Measurements from ENCODE around the gene CD300C.
"Not testable (repeated sequence)": the region's sequence is repeated elsewhere in the genome, so short reads cannot be mapped to it uniquely, and the experiment has no call there.

Gene CD300C

GRCh38 chr17:74545843-74546230, at the start of gene CD300C:
CD300C (minus strand) TSS chr17:74546115; CDS start chr17:74545782, 333 bp downstream.
- no peak for DNase-seq (ENCODE audit: low read depth)

DNA sequence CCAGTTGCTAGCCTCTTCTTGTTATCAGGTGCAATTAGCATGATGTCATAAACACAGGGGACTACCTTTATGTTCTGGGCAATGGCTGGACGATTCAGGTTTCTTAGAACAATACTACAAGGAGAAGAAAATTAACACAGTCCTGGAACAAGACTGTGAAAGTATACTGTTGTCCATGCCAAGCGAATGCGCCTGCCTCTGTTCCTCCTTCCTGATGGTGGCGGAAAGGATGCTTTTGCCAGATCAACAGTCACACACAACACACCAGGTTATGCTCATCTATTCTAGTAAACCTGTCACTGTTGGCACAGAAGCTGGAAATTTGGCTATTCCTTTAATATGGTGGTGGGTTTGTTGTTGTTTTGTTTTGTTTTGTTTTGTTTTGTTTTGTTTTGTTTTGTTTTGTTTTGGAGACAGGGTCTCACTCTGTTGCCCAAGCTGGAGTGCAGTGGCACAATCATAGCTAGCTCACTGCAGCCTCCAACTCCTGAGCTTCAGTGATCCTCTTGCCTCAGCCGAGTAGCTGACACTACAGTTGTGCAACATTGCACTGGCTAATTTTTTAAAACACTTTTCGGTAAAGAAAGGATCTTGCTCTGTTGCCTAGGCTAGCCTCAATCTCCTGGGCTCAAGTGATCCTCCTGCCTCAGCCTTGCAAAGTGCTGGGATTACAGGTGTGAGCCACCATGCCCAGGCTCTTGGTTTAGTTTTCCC, 49.3 kb upstream of the CD300C start:
- DNase-seq (ENCODE audit: low read depth), result no peak

DNA sequence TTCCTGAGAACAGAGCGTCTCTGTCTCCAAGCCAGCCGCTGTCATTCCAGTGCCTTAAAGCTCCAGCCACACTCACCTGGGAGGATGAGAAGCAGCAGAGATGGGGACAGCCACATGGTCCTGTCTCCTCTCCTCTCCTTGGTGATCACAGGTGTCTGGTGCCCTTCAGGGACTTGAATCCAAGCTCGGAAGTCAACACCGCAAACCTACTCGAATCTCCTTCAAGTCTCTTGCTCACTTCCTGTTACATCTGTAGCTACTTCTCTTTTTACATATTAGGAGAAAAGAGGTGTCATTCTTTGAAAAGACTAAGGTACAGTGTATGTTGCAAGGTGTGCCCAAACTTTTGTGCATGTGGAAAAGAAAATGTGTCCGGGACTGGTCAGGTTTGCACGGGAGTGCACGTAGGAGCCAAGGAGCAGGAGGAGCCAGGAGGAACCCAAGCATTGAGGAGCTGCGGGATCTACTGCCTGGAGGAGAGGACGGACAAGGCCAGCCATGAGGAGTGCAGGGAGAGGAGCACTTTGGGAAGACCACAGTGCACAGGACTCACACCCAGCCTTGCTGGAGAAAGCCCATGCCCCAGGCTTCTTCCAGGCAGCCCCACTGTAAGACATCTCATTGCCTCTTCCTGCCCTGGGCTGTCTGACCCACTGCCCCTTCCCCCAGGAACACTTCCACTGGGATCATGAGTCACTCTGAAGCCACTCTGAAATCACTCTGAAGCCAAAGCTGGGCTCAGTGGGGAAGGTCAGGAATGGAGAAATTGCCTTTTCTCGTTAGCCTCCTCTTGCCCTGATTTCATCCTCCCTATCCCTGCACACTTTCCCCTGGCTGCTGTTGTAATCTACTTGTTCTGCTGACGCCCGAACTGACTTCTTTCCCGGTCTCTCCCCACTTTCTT, 46.4 kb upstream of the CD300C start, which contains the start of gene CD300LD:
Gene CD300LD (minus strand): TSS at position 197 of the 904 bp plus-strand sequence. CDS start 81 bp downstream, at position 116.
- no peak for DNase-seq (ENCODE audit: low read depth)

DNA sequence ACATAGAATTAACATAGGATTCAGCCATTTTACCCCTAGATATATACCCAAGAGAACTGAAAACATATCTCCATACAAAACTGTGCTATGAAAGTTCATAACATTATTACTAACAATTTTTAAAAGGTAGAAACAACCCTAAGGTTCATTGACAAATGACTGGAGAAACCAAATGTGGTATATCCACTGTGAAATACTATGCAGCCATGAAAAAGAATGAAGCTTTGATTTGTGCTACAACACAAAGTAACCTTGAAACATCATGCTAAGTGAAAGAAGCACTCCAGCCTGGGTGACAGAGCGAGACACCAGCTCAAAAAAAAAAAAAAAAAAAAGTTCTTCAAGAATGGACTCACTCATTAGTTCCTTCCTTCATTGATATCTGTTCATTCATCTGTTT, 45.6 kb upstream of the CD300C start:
- DNase-seq (ENCODE audit: low read depth), result no peak

DNA sequence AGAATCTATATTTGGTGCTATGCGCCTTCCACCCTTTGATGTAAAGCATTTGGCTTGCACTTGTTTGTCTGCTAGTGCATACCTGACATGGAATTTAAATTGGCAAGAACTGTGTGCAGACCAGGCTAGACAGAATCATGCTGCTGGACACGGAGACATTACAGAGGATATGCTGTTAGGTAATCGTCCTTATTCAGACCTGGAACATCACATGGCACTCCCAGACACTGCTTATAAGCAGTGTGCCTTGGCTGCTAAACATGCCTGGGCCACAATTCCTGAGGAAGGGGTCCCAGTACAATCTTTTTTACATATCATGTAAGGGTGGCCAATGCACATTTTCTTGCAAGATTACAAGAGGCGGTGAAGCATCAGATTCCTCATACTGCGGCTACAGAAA, 39.8 kb upstream of the CD300C start:
- DNase-seq (ENCODE audit: low read depth), result no peak

GRCh38 chr17:74584292-74585060, 38.6 kb upstream of the CD300C start:
- no peak for DNase-seq (ENCODE audit: low read depth)

- DNase-seq (ENCODE audit: low read depth), result no peak
Observed at GRCh38 chr17:74582633-74583032, 36.7 kb upstream of the CD300C start.

- DNase-seq (ENCODE audit: low read depth), result no peak
Observed at GRCh38 chr17:74579900-74580299, 34.0 kb upstream of the CD300C start.

- no peak for DNase-seq (ENCODE audit: low read depth)
Observed at GRCh38 chr17:74578979-74579378, 33.1 kb upstream of the CD300C start.

GRCh38 chr17:74574489-74575142, 28.7 kb upstream of the CD300C start:
- DNase-seq (ENCODE audit: low read depth), result no peak

DNA sequence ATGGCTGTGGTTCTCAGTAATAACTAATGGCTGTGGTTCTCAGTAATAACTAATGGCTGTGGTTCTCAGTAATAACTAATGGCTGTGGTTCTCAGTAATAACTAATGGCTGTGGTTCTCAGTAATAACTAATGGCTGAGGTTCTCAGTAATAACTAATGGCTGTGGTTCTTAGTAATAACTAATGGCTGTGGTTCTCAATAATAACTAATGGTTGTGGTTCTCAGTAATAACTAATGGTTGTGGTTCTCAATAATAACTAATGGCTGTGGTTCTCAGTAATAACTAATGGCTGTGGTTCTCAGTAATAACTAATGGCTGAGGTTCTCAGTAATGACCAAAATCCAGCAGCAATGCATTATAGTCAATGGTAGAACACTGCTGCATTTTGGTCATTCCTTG, 27.7 kb upstream of the CD300C start:
- not testable (repeated sequence) for DNase-seq (ENCODE audit: low read depth)

GRCh38 chr17:74573169-74573568, 27.3 kb upstream of the CD300C start:
- no peak for DNase-seq (ENCODE audit: low read depth)

GRCh38 chr17:74571621-74572270, 25.8 kb upstream of the CD300C start:
- no peak for DNase-seq (ENCODE audit: low read depth)

GRCh38 chr17:74569020-74570003, 23.4 kb upstream of the CD300C start:
- DNase-seq (ENCODE audit: low read depth), result no peak

GRCh38 chr17:74568106-74568873, 22.4 kb upstream of the CD300C start:
- no peak for DNase-seq (ENCODE audit: low read depth)

GRCh38 chr17:74567397-74567796, 21.5 kb upstream of the CD300C start, which contains the start of gene CD300H:
CD300H (minus strand) TSS chr17:74567509.
- no peak for DNase-seq (ENCODE audit: low read depth)

GRCh38 chr17:74566132-74566753, 20.3 kb upstream of the CD300C start:
- DNase-seq (ENCODE audit: low read depth), result no peak

GRCh38 chr17:74565126-74565525, 19.2 kb upstream of the CD300C start:
- no peak for DNase-seq (ENCODE audit: low read depth)

- DNase-seq (ENCODE audit: low read depth), result no peak
Observed at GRCh38 chr17:74563358-74563757, 17.4 kb upstream of the CD300C start.
